H1 (cell line): ENCODE measurements around the gene ADH4. TPM values are rescaled to one million over a fixed set of nuclear protein-coding genes. Genes with fewer than 3 reads are reported as not detected.

Experiments used
- CTCF ChIA-PET: fragments of 300-600 bp; sonication (Branson Sonifier 250); formaldehyde crosslinking; loops from one replicate; lab custom pipeline; 2021; ENCODE audit not compliant: partially characterized antibody; lab: Charles Lee
- POLR2A ChIA-PET: fragments of 300-600 bp; sonication (Branson Sonifier 250); formaldehyde crosslinking; loops from one replicate; lab custom pipeline; 2021; ENCODE audit warnings: inconsistent platforms; ENCODE audit not compliant: partially characterized antibody; lab: Charles Lee
- DNase-seq, 2 experiments: peaks; one replicate each; pipeline versions ENCODE4 v3.0.0 to v3.0.0-alpha.2; 2010 to 2022; ENCODE audit warnings: low spot score in 2 of 2, low read depth in 1 of 2, mixed read lengths in 1 of 2
- FAIRE-seq: peaks from 2 replicates; lab custom pipeline; 2011; peaks lifted over from hg19 to GRCh38; lab: Jason Lieb, UNC
- H2AFZ ChIP-seq: 2 replicates; pipeline ENCODE4 v1.8.1; 2012; ENCODE audit warnings: low read length, inconsistent platforms
- H2AK5ac ChIP-seq: 2 replicates; pipeline ENCODE4 v1.6.1; 2013; ENCODE audit warnings: low read depth, low read length
- H2BK120ac ChIP-seq: replicated peaks from 2 replicates; pipeline ENCODE3; 2013; ENCODE audit warnings: low read depth, low read length, inconsistent platforms
- H2BK12ac ChIP-seq: 2 replicates; pipeline ENCODE4 v1.6.1; 2013; ENCODE audit warnings: low read depth, low read length
- H2BK15ac ChIP-seq: 2 replicates; pipeline ENCODE4 v1.6.1; 2013; ENCODE audit warnings: low read length
- H2BK20ac ChIP-seq: 2 replicates; pipeline ENCODE4 v1.6.1; 2013; ENCODE audit warnings: low read length
- H2BK5ac ChIP-seq: 2 replicates; pipeline ENCODE4 v1.6.1; 2013; ENCODE audit warnings: low read depth, low read length
- H3K14ac ChIP-seq: 2 replicates; pipeline ENCODE4 v1.6.1; 2013; ENCODE audit warnings: inconsistent platforms; ENCODE audit not compliant: insufficient read length
- H3K18ac ChIP-seq: 2 replicates; pipeline ENCODE4 v1.6.1; 2013; ENCODE audit warnings: low read length; ENCODE audit errors: extremely low read depth
- H3K23ac ChIP-seq: 2 replicates; pipeline ENCODE4 v1.6.1; 2013; ENCODE audit warnings: inconsistent platforms; ENCODE audit not compliant: insufficient read length
- H3K23me2 ChIP-seq: 2 replicates; pipeline ENCODE4 v1.6.1; 2013; ENCODE audit warnings: low read depth, low read length
- H3K27ac ChIP-seq: 2 replicates; pipeline ENCODE4 v1.6.1; 2011; ENCODE audit warnings: low read depth, low read length, inconsistent platforms
- H3K27me3 ChIP-seq, 4 experiments: replicated peaks in 1 of 4; 1 replicate in 1 of 4; 2 replicates in 3 of 4; pipeline versions ENCODE4 v1.6.1 to v1.8.1; 2011 to 2013; ENCODE audit warnings: low read length in 3 of 4, mild to moderate bottlenecking in 3 of 4, inconsistent platforms in 2 of 4, mixed read lengths in 2 of 4, moderate library complexity in 1 of 4; ENCODE audit not compliant: control insufficient read depth in 3 of 4, insufficient read depth in 3 of 4; ENCODE audit errors: extremely low read depth in 1 of 4
- H3K36me3 ChIP-seq, 4 experiments: 2 replicates each; pipeline versions ENCODE4 v1.6.1 to v1.8.1; 2011 to 2013; ENCODE audit warnings: mild to moderate bottlenecking in 4 of 4, low read length in 3 of 4, moderate library complexity in 2 of 4, control low read depth in 1 of 4, inconsistent platforms in 1 of 4; ENCODE audit not compliant: insufficient read depth in 4 of 4, control insufficient read depth in 2 of 4
- H3K4ac ChIP-seq: replicated peaks from 2 replicates; pipeline ENCODE3; 2013; ENCODE audit warnings: low read length, low read depth, mixed read lengths, inconsistent platforms; ENCODE audit not compliant: insufficient read length
- H3K4me1 ChIP-seq, 4 experiments: replicated peaks in 1 of 4; 1 replicate in 1 of 4; 2 replicates in 3 of 4; pipeline versions ENCODE4 v1.6.1 to v1.8.1; 2011 to 2013; ENCODE audit warnings: low read length in 3 of 4, inconsistent platforms in 2 of 4, mixed read lengths in 1 of 4; ENCODE audit not compliant: insufficient read depth in 4 of 4, control insufficient read depth in 3 of 4
- H3K4me2 ChIP-seq, 2 experiments: 2 replicates each; pipeline versions ENCODE4 v1.6.1 to v1.8.1; 2011 to 2013; ENCODE audit warnings: low read depth in 2 of 2, low read length in 2 of 2, control low read depth in 1 of 2, inconsistent platforms in 1 of 2, mild to moderate bottlenecking in 1 of 2; ENCODE audit not compliant: insufficient read depth in 1 of 2
- H3K4me3 ChIP-seq, 4 experiments: fragments of 200-600, 300-600 bp in 1 of 4; sonication (generic), shearing (Covaris generic), sonication (Bioruptor Twin) in 1 of 4; 2 replicates each; pipeline versions ENCODE4 v1.5.1 to v1.8.1; 2011 to 2016; ENCODE audit warnings: low read length in 4 of 4, low read depth in 3 of 4, control low read depth in 2 of 4, inconsistent platforms in 2 of 4, mild to moderate bottlenecking in 2 of 4, mixed read lengths in 1 of 4, moderate library complexity in 1 of 4; ENCODE audit not compliant: insufficient read depth in 2 of 4; ENCODE audit errors: extremely low read depth in 1 of 4
- H3K56ac ChIP-seq: replicated peaks from 2 replicates; pipeline ENCODE3; 2013; ENCODE audit warnings: low read depth, mild to moderate bottlenecking, mixed read lengths, low read length, inconsistent platforms; ENCODE audit not compliant: insufficient read length
- H3K79me1 ChIP-seq: 2 replicates; pipeline ENCODE4 v1.6.1; 2013; ENCODE audit warnings: low read depth, low read length, control low read depth
- H3K79me2 ChIP-seq, 2 experiments: 2 replicates each; pipeline versions ENCODE4 v1.6.1 to v1.8.1; 2012 to 2013; ENCODE audit warnings: low read length in 2 of 2, mild to moderate bottlenecking in 2 of 2, inconsistent platforms in 1 of 2; ENCODE audit not compliant: insufficient read depth in 2 of 2, control insufficient read depth in 1 of 2
- H3K9ac ChIP-seq, 4 experiments: replicated peaks in 1 of 4; 1 replicate in 1 of 4; 2 replicates in 3 of 4; pipeline versions ENCODE4 v1.6.1 to v1.8.1; 2011 to 2013; ENCODE audit warnings: low read depth in 3 of 4, low read length in 3 of 4, control low read depth in 2 of 4, mild to moderate bottlenecking in 2 of 4, moderate library complexity in 2 of 4, inconsistent platforms in 1 of 4; ENCODE audit errors: extremely low read depth in 1 of 4
- H3K9me3 ChIP-seq, 2 experiments: 2 replicates each; pipeline versions ENCODE4 v1.6.1 to v1.8.1; 2012 to 2013; ENCODE audit warnings: mild to moderate bottlenecking in 2 of 2, moderate library complexity in 2 of 2, control low read depth in 1 of 2, inconsistent platforms in 1 of 2, low read depth in 1 of 2, low read length in 1 of 2, mixed read lengths in 1 of 2; ENCODE audit not compliant: insufficient read depth in 2 of 2
- H4K20me1 ChIP-seq, 2 experiments: replicated peaks in 1 of 2; 2 replicates each; pipeline versions ENCODE3 to v1.8.1; 2011 to 2013; ENCODE audit warnings: inconsistent platforms in 2 of 2, low read length in 2 of 2, mild to moderate bottlenecking in 1 of 2; ENCODE audit not compliant: insufficient read depth in 2 of 2, control insufficient read depth in 1 of 2
- H4K5ac ChIP-seq: 2 replicates; pipeline ENCODE4 v1.6.1; 2013; ENCODE audit warnings: low read length, low read depth, mixed read lengths, inconsistent platforms; ENCODE audit not compliant: insufficient read length
- H4K8ac ChIP-seq: 2 replicates; pipeline ENCODE4 v1.8.0; 2013; ENCODE audit warnings: mild to moderate bottlenecking, moderate library complexity, low read length, inconsistent platforms; ENCODE audit not compliant: insufficient read depth; ENCODE audit errors: extremely low read depth
- H4K91ac ChIP-seq: replicated peaks from 2 replicates; pipeline ENCODE3; 2013; ENCODE audit warnings: low read length, mixed read lengths, inconsistent platforms; ENCODE audit not compliant: insufficient read length
- BCL11A ChIP-seq, 2 experiments: IDR thresholded peaks; one replicate each; pipeline ENCODE4 v1.6.1; 2011; ENCODE audit warnings: low read depth in 2 of 2, low read length in 2 of 2, mild to moderate bottlenecking in 2 of 2
- WGBS, 2 experiments: shearing (Covaris generic) in 1 of 2; methylation state at CpG; one replicate each; pipeline versions ENCODE4 v1.1.6 to v1.1.7; 2013 to 2015; ENCODE audit warnings: low lambda C conversion rate in 2 of 2, mixed read lengths in 2 of 2, inconsistent platforms in 1 of 2, low coverage in 1 of 2, missing lambda C conversion rate in 1 of 2; ENCODE audit not compliant: insufficient replicate concordance in 2 of 2, insufficient coverage in 1 of 2, insufficient read length in 1 of 2; ENCODE audit errors: extremely low coverage in 1 of 2, missing lambda C conversion rate in 1 of 2; 5-methylcytosine and 5-hydroxymethylcytosine counted together
- polyA plus RNA-seq, 7 experiments: library from polyadenylated mRNA; depleted of rRNA in 3 of 7; stranded (reverse) in 5 of 7; unstranded in 2 of 7; fragments of >200 nt in 5 of 7; fragments of 200-250 nt in 2 of 7; gene quantifications; 1 replicate in 5 of 7; 2 replicates in 1 of 7; 4 replicates in 1 of 7; pipeline versions ENCODE4 v1.2.1 to v1.2.3, GENCODE V29; 2011 to 2013; ENCODE audit warnings: missing spikeins in 2 of 7, mixed read lengths in 2 of 7
- total RNA-seq: library from RNA; stranded (reverse); fragmentation: NEBNext Ultra II Directional; extraction: Animal tissue kit (Norgen Biotek cat#: 25700); gene quantifications from 2 replicates; pipeline ENCODE4 v1.2.1, GENCODE V29; 2021

The ADH4 gene
- total and polyA plus RNA-seq, 2 of the 8 experiments (the other 6 are each of a cell fraction or from before 2014, with no cell fraction given): not detected

- ChIA-PET POLR2A (no interaction called here), CTCF (no interaction called here)
- Histone ChIP-seq H3K79me1 (no peaks in the 10 kb centered on the region), H3K18ac (no peak overlapping the region), H3K4me3 (no peak overlapping the region), H3K4ac (no peak overlapping the region), H4K5ac (no peak overlapping the region), H3K56ac (no peak overlapping the region), H3K14ac (no peak overlapping the region), H2BK120ac (no peak overlapping the region), H4K8ac (no peak overlapping the region), H3K9ac (no peak overlapping the region), H2BK5ac (no peak overlapping the region), H2BK20ac (no peak overlapping the region), H3K4me2 (no peak overlapping the region), H2AK5ac (no peak overlapping the region), H3K79me2 (no peaks in the 10 kb centered on the region), H3K9me3 (peaks cover 15 to 20% of the 10 kb centered on the region in 2 experiments; a peak in 3 of 4 replicates), H2BK12ac (no peak overlapping the region), H2BK15ac (no peak overlapping the region), H3K23me2 (no peaks in the 10 kb centered on the region), H3K23ac (no peak overlapping the region), H3K27me3 (no peaks in the 10 kb centered on the region), H4K91ac (no peak overlapping the region), H3K27ac (no peak overlapping the region), H3K4me1 (no peaks in the 10 kb centered on the region), H2AFZ (no peak overlapping the region), H3K36me3 (peaks cover 0 to 7% (median 0%) of the 10 kb centered on the region in 4 experiments; a peak in 2 of 8 replicates), H4K20me1 (no peaks in the 10 kb centered on the region)
- no peak for FAIRE-seq
- WGBS, 2 experiments: 84% methylated on average over 4 of the region's 4 CpGs; no CpG with 5 or more reads in 1 of the 2 experiments
- DNase-seq: no peak
- no peak for TF ChIP-seq BCL11A (IDR thresholded peaks at IDR 0.05; ENCODE audit: low read depth in 2 of 2, low read length in 2 of 2)
These were observed 10.7 kb upstream of the ADH4 start for GRCh38 chr4:99154658-99155342.
